Forelimb muscle (tissue), 1 donor: ENCODE data around the gene PRPF19. TPM values are rescaled to one million over a fixed set of nuclear protein-coding genes. Genes with fewer than 3 reads are reported as not detected.

Experiments used
- DNase-seq: peaks from one replicate; pipeline ENCODE4 v3.0.0-alpha.2; 2013; ENCODE audit warnings: low read depth
- polyA plus RNA-seq: library from polyadenylated mRNA; unstranded; fragments of 120-200 nt; gene quantifications from one replicate; pipeline ENCODE4 v1.2.1, GENCODE V29; 2013; ENCODE audit not compliant: insufficient read length

Gene PRPF19
- polyA plus RNA-seq, 1 donor, result 56.6 TPM

GRCh38 chr11:60874421-60875365 is 31.7 kb downstream of the PRPF19 start:
- no peak for DNase-seq

GRCh38 chr11:60873533-60873932 is 32.9 kb downstream of the PRPF19 start:
- no peak for DNase-seq

- DNase-seq, result no peak
Measured at GRCh38 chr11:60872961-60873524, 33.3 kb downstream of the PRPF19 start.

- peak; percentile 44 for DNase-seq
Measured at GRCh38 chr11:60872124-60872960, 34.0 kb downstream of the PRPF19 start.

GRCh38 chr11:60871378-60872061 is 34.9 kb downstream of the PRPF19 start:
- DNase-seq, result no peak

GRCh38 chr11:60870733-60871377 is 35.5 kb downstream of the PRPF19 start:
- no peak for DNase-seq

- no peak for DNase-seq
Measured at GRCh38 chr11:60870276-60870675, 36.1 kb downstream of the PRPF19 start.

GRCh38 chr11:60869451-60869825 is 36.9 kb downstream of the PRPF19 start:
- DNase-seq, result no peak

GRCh38 chr11:60868682-60869450 is 37.5 kb downstream of the PRPF19 start:
- DNase-seq, result no peak

- no peak for DNase-seq
Measured at GRCh38 chr11:60867871-60868681, 38.3 kb downstream of the PRPF19 start.

GRCh38 chr11:60866911-60867870 is 39.2 kb downstream of the PRPF19 start, which contains the start of gene ZP1:
Gene ZP1 (plus strand): TSS chr11:60867542. CDS start chr11:60867562, 20 bp downstream.
- DNase-seq, result no peak

GRCh38 chr11:60864856-60865513 is 41.4 kb downstream of the PRPF19 start:
- DNase-seq, result no peak

- DNase-seq, result no peak
Measured at GRCh38 chr11:60863550-60864521, 42.5 kb downstream of the PRPF19 start.

- no peak for DNase-seq
Measured at GRCh38 chr11:60862171-60862570, 44.2 kb downstream of the PRPF19 start.

- no peak for DNase-seq
Measured at GRCh38 chr11:60860943-60861342, 45.4 kb downstream of the PRPF19 start.

GRCh38 chr11:60859616-60860250 is 46.7 kb downstream of the PRPF19 start:
- DNase-seq, result no peak
